B cell (primary cell): ENCODE data around the gene HES5. TPM values are rescaled to one million over a fixed set of nuclear protein-coding genes. Genes with fewer than 3 reads are reported as not detected.
"Not testable (repeated sequence)": the region's sequence is repeated elsewhere in the genome, so short reads cannot be mapped to it uniquely, and the experiment has no call there.

Experiments
- ATAC-seq: fragments of 200-7000 bp; cut with Tn5 transposase; one replicate; pipeline ENCODE4 v1.10.0; 2021; ENCODE audit warnings: low read depth, mild to moderate bottlenecking, moderate number of reproducible peaks, moderate library complexity
- CTCF ChIA-PET: fragments of 350-600 bp; sonication (Branson Sonifier 250); formaldehyde crosslinking; loops from one replicate; lab custom pipeline; 2021; ENCODE audit warnings: antibody characterized with exemption, inconsistent platforms; lab: Charles Lee
- POLR2A ChIA-PET: fragments of 350-600 bp; sonication (Branson Sonifier 250); formaldehyde crosslinking; loops from one replicate; lab custom pipeline; 2021; ENCODE audit warnings: antibody characterized with exemption; lab: Charles Lee
- DNase-seq: peaks from one replicate; pipeline ENCODE4 v3.0.0; 2013
- H2AFZ ChIP-seq: 2 replicates; pipeline ENCODE4 v1.6.1; 2012; ENCODE audit warnings: mild to moderate bottlenecking, low read depth, low read length; ENCODE audit not compliant: insufficient read depth, poor library complexity, severe bottlenecking
- H3K27ac ChIP-seq, 2 donors: 1 replicate in 1 of 2; 2 replicates in 1 of 2; pipeline ENCODE4 v1.5.1; 2012 to 2013; ENCODE audit warnings: low read length in 2 of 2, mild to moderate bottlenecking in 2 of 2, moderate library complexity in 1 of 2
- H3K27me3 ChIP-seq, 4 experiments: fragments of 200-600 bp in 1 of 4; sonication (generic) in 1 of 4; replicated peaks in 1 of 4; 1 replicate in 2 of 4; 2 replicates in 2 of 4; pipeline versions ENCODE4 v1.6.1 to v1.7.0; 2013 to 2016; ENCODE audit warnings: low read length in 3 of 4, mild to moderate bottlenecking in 2 of 4, mixed read lengths in 1 of 4, moderate library complexity in 1 of 4; ENCODE audit not compliant: insufficient read depth in 4 of 4, control insufficient read depth in 3 of 4; ENCODE audit errors: control extremely low read depth in 1 of 4
- H3K36me3 ChIP-seq, 2 experiments: replicated peaks in 1 of 2; 1 replicate in 1 of 2; 2 replicates in 1 of 2; pipeline versions ENCODE4 v1.6.1 to v1.7.1; 2013; ENCODE audit warnings: low read length in 1 of 2; ENCODE audit not compliant: insufficient read depth in 2 of 2, control insufficient read depth in 1 of 2; ENCODE audit errors: control extremely low read depth in 1 of 2, extremely low read depth in 1 of 2
- H3K4me1 ChIP-seq, 2 donors: fragments of 200-600 bp in 1 of 2; sonication (generic) in 1 of 2; 1 replicate in 1 of 2; 2 replicates in 1 of 2; pipeline versions ENCODE4 v1.5.1 to v1.6.1; 2013 to 2017; ENCODE audit warnings: low read length in 2 of 2; ENCODE audit not compliant: control insufficient read depth in 2 of 2, insufficient read depth in 2 of 2
- H3K4me2 ChIP-seq: replicated peaks from 2 replicates; pipeline ENCODE3; 2012; ENCODE audit warnings: mild to moderate bottlenecking, low read depth, low read length; ENCODE audit not compliant: poor library complexity, severe bottlenecking
- H3K4me3 ChIP-seq, 5 experiments: fragments of 200-600 bp in 1 of 5; sonication (generic) in 1 of 5; 1 replicate in 3 of 5; 2 replicates in 2 of 5; pipeline versions ENCODE4 v1.5.1 to v1.7.0; 2011 to 2016; ENCODE audit warnings: low read length in 4 of 5, mild to moderate bottlenecking in 4 of 5, low read depth in 2 of 5, control low read depth in 1 of 5, moderate library complexity in 1 of 5; ENCODE audit not compliant: insufficient read depth in 1 of 5; ENCODE audit errors: control extremely low read depth in 1 of 5, extremely low read depth in 1 of 5
- H3K79me2 ChIP-seq: fragments of 200-600 bp; sonication (generic); one replicate; pipeline ENCODE4 v1.6.0; 2016; ENCODE audit warnings: low read length; ENCODE audit not compliant: control insufficient read depth, insufficient read depth
- H3K9ac ChIP-seq: fragments of 200-600 bp; sonication (generic); 2 replicates; pipeline ENCODE4 v1.6.1; 2017; ENCODE audit warnings: mild to moderate bottlenecking, low read length, moderate library complexity
- H3K9me3 ChIP-seq, 3 donors: one replicate each; pipeline versions ENCODE4 v1.6.1 to v1.7.1; 2013; ENCODE audit warnings: low read length in 2 of 3; ENCODE audit not compliant: control insufficient read depth in 2 of 3, insufficient read depth in 1 of 3; ENCODE audit errors: control extremely low read depth in 1 of 3
- H4K20me1 ChIP-seq: 2 replicates; pipeline ENCODE4 v1.6.0; 2012; ENCODE audit warnings: mild to moderate bottlenecking, low read length; ENCODE audit not compliant: insufficient read depth, control insufficient read depth, poor library complexity, severe bottlenecking
- H3K27ac Mint-ChIP-seq: one replicate; pipeline ENCODE4 v1.8.0; 2021; ENCODE audit warnings: mixed read lengths
- H3K27me3 Mint-ChIP-seq: one replicate; pipeline ENCODE4 v1.8.0; 2021; ENCODE audit warnings: mixed read lengths
- H3K4me1 Mint-ChIP-seq: one replicate; pipeline ENCODE4 v1.8.0; 2021; ENCODE audit warnings: mixed read lengths
- H3K4me3 Mint-ChIP-seq: one replicate; pipeline ENCODE4 v1.8.0; 2021; ENCODE audit warnings: mixed read lengths
- H3K9me3 Mint-ChIP-seq: one replicate; pipeline ENCODE4 v1.8.0; 2022; ENCODE audit warnings: mixed read lengths; ENCODE audit not compliant: insufficient read depth
- CTCF ChIP-seq: fragments of 200-600 bp; IDR thresholded peaks from one replicate; pipeline ENCODE4 v1.8.0; 2022; ENCODE audit warnings: antibody characterized with exemption, mild to moderate bottlenecking
- EZH2 ChIP-seq: IDR thresholded peaks from 2 replicates; pipeline ENCODE4 v1.6.1; 2012; ENCODE audit warnings: borderline replicate concordance, low read depth, mild to moderate bottlenecking, moderate library complexity, low read length; ENCODE audit not compliant: insufficient read depth, poor library complexity, severe bottlenecking
- WGBS: methylation state at CpG from one replicate; pipeline ENCODE4 v1.1.5; 2013; ENCODE audit warnings: missing lambda C conversion rate; ENCODE audit not compliant: insufficient coverage; 5-methylcytosine and 5-hydroxymethylcytosine counted together
- intact Hi-C: fragments of 100-400 bp; cut with micrococcal nuclease; formaldehyde crosslinking; loops from one replicate; pipeline ENCODE4 v1.10.0; 2022
- polyA plus RNA-seq: library from polyadenylated mRNA; depleted of rRNA; stranded (reverse); fragments of >200 nt; gene quantifications from 2 replicates; pipeline ENCODE4 v1.2.3, GENCODE V29; 2012
- total RNA-seq, 2 donors: library from RNA; stranded (reverse); fragments of 120-200 nt in 1 of 2; gene quantifications; 1 replicate in 1 of 2; 2 replicates in 1 of 2; pipeline versions ENCODE4 v1.2.3 to v1.2.4, GENCODE V29; 2013 to 2022

The HES5 gene
- total and polyA plus RNA-seq, 2 donors (not counting 1 experiment from before 2014, with no cell fraction given): not detected

DNA sequence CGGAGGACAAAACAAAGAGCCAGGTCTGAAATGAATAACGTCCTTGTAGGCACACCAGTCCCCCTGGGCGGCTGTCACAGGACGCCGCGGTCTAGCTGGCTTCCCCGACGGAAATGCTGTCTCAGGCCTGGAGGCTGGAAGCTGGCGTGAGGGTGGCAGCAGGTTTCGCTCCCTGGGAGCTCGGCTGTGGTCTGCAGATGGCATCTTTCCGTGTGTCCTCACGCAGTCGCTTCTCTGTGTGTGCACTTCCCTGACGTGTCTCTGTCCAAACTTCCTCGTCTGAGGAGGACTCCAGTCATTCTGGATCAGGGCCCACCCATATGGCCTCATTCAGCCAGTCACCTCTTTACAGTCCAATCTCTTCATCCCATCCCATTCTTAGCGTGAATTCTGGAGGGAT lies 40.3 kb upstream of the HES5 start:
- DNase-seq: no peak
- H4K20me1 ChIP-seq: no peaks in the 10 kb centered on the region
- H3K79me2 ChIP-seq: no peaks in the 10 kb centered on the region
- TF ChIP-seq EZH2 (no peak), CTCF (no peak)
- ChIA-PET POLR2A (interaction anchor here (1.6 kb wide), 1 partner anchor 13 kb away, joined by 3 read pairs; no protein-coding TSS in a partner anchor), CTCF (no interaction called here)
- Mint-ChIP-seq H3K27ac (no peak overlapping the region), H3K27me3 (no peaks in the 10 kb centered on the region), H3K4me1 (peaks cover 14% of the 10 kb centered on the region), H3K4me3 (no peak overlapping the region), H3K9me3 (peaks cover 9% of the 10 kb centered on the region)
- intact Hi-C loops: no loop called here
- no peak overlapping the region for H3K9ac ChIP-seq
- H3K27ac ChIP-seq: no peak overlapping the region
- 79% methylated on average over 17 of the region's 17 CpGs for WGBS
- H3K4me3 ChIP-seq: no peak overlapping the region
- no peak overlapping the region for H2AFZ ChIP-seq
- no peak overlapping the region for H3K4me2 ChIP-seq
- H3K36me3 ChIP-seq: no peaks in the 10 kb centered on the region
- no peak for ATAC-seq
- peaks cover 0 to 2% of the 10 kb centered on the region in 2 donors for H3K4me1 ChIP-seq
- H3K27me3 ChIP-seq: no peaks in the 10 kb centered on the region
- peaks cover 0 to 8% (median 0%) of the 10 kb centered on the region in 3 donors for H3K9me3 ChIP-seq

GRCh38 chr1:2569703-2570102 lies 39.6 kb upstream of the HES5 start:
- H3K27me3 Mint-ChIP-seq, H3K9me3 ChIP-seq, CTCF ChIA-PET, H2AFZ ChIP-seq, H3K27ac ChIP-seq, ATAC-seq, H4K20me1 ChIP-seq, H3K27ac Mint-ChIP-seq, POLR2A ChIA-PET, H3K4me1 ChIP-seq, DNase-seq, H3K27me3 ChIP-seq, H3K79me2 ChIP-seq, H3K9me3 Mint-ChIP-seq, H3K4me3 Mint-ChIP-seq, intact Hi-C loops, H3K4me3 ChIP-seq, H3K4me2 ChIP-seq, H3K36me3 ChIP-seq, H3K9ac ChIP-seq: not testable (repeated sequence)
- H3K4me1 Mint-ChIP-seq: peaks cover 10% of the 10 kb centered on the region
- 89% methylated on average over 12 of the region's 13 CpGs for WGBS
